Measurements from ENCODE around the gene CXorf66. TPM values are rescaled to one million over a fixed set of nuclear protein-coding genes. Genes with fewer than 3 reads are reported as not detected.
"Not testable (repeated sequence)": the region's sequence is repeated elsewhere in the genome, so short reads cannot be mapped to it uniquely, and the experiment has no call there.

CXorf66 gene
- total RNA-seq, 1 donor from 2014 or later = not detected

GRCh38 chrX:139929876-139930275 is 35.4 kb downstream of the CXorf66 start:
- DNase-seq (ENCODE audit: extremely low read depth, low read depth, low spot score) = no peak

DNA sequence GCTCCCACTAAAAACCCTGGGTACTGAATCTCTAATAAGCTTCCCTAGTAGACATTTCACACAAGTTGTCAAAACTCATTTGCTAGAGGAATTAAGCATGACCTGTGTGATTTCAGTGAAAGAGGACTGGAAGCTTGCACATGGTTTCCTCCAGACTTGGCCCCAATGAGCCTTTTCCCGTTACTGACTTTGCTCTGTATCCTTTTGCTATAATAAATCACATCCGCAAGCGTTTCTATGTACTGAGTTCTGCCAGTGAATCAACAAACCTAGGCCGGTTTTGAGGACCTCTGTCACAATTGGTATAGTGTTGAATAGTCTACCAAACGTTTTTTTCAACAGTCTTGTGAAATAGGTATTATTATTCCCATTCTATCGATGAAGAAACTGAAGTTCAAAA is 40.6 kb downstream of the CXorf66 start:
- peak; percentile 58 for DNase-seq (ENCODE audit: extremely low read depth, low read depth, low spot score)

GRCh38 chrX:139924069-139924695 is 41.1 kb downstream of the CXorf66 start:
- no peak for DNase-seq (ENCODE audit: extremely low read depth, low read depth, low spot score)

GRCh38 chrX:139921142-139921541 is 44.2 kb downstream of the CXorf66 start:
- DNase-seq (ENCODE audit: extremely low read depth, low read depth, low spot score) = not testable (repeated sequence)

DNA sequence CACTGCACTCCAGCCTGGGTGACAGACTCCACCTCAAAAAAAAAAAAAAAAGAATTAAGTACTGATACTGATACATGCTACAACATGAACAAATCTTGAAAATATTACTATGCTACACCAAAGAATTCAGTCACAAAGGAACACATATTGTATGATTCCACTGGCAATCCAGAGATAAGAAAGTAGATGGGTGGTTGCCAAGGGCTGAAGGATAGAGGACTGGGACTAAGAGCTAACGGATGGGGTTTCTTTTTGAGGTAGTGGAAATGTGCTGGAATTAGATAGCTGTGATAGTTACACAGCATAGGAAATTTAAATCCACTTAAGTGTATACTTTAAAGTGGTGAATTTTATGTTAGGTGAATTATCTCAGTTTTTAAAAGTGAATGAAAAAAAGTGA is 45.0 kb downstream of the CXorf66 start:
- DNase-seq (ENCODE audit: extremely low read depth, low read depth, low spot score) = no peak

GRCh38 chrX:139914421-139914820 is 50.9 kb downstream of the CXorf66 start:
- DNase-seq (ENCODE audit: extremely low read depth, low read depth, low spot score) = no peak

- no peak for DNase-seq (ENCODE audit: extremely low read depth, low read depth, low spot score)
Measured at GRCh38 chrX:139909712-139910111, 55.6 kb downstream of the CXorf66 start.

DNA sequence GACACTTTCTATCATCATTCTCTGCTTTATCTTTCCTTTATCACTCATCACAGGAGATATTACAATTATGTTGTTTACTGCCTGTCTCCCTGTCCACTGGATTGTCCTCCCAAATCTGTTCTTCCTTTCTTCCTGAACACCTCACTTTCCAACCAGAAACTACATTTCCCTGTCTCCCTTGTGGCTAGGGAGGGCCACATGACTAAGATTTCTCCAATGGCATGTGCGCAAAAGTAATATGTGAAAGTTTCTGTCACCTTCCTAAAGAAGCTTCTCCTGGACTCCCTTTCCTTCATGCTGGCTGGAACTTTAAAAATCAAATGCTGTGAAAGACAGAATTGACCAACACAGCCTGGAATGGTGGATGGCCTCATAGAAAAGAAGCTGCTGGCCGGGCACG is 58.2 kb downstream of the CXorf66 start:
- DNase-seq (ENCODE audit: extremely low read depth, low read depth, low spot score) = no peak

GRCh38 chrX:139905743-139906142 is 59.6 kb downstream of the CXorf66 start:
- DNase-seq (ENCODE audit: extremely low read depth, low read depth, low spot score) = no peak

Other genes starting within 250 kb of the CXorf66 start
- 40.3 and 48.0 TPM in 2 replicates for gene ATP11C, start 32.5 kb downstream of the CXorf66 start, total RNA-seq

All from glomerular endothelial cell (primary cell).